HG03280 (cell line): ENCODE data around the gene GPR89B.
"Not testable (repeated sequence)": the region's sequence is repeated elsewhere in the genome, so short reads cannot be mapped to it uniquely, and the experiment has no call there.

Experiments
- ATAC-seq: cut with Tn5 transposase; IDR thresholded peaks from one replicate; pipeline ENCODE4 v1.9.1; 2021; ENCODE audit warnings: mild to moderate bottlenecking, moderate library complexity; ENCODE audit not compliant: unreplicated experiment

GPR89B gene

GRCh38 chr1:147935296-147935695, 7.1 kb downstream of the GPR89B start:
- not testable (repeated sequence) for ATAC-seq

DNA sequence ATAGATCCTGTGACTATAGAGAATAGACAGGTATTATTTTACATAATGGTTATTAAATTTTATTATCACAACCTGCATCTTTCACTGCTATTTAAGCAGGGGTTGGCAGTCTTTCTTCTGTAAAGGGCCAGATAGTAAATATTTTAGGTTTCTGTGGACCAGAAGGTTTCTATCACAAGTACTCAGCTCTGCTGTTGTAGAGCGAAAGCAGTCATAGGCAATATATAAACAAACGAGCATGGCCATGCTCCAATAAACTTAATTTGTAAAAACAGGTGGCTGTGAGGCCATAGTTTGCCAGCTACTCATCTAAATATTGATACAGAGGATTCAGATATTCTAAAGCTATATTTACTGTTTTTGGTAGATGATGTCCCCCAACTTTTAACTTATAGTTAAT, 12.2 kb downstream of the GPR89B start:
- not testable (repeated sequence) for ATAC-seq

- not testable (repeated sequence) for ATAC-seq
Observed at GRCh38 chr1:147942563-147942962, 14.3 kb downstream of the GPR89B start.

DNA sequence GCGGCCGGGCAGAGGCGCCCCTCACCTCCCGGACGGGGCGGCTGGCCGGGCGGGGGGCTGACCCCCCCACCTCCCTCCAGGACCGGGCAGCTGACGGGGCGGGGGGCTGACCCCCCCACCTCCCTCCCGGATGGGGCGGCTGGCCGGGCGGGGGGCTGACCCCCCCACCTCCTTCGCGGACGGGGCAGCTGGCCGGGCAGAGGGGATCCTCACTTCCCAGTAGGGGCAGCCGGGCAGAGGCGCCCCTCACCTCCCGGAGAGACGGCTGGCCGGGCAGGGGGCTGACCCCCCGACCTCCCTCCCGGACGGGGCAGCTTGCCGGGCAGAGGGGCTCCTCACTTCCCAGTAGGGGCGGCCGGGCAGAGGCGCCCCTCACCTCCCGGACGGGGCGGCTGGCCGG, 21.3 kb downstream of the GPR89B start:
- ATAC-seq: not testable (repeated sequence)

GRCh38 chr1:147958906-147959305, 30.7 kb downstream of the GPR89B start:
- not testable (repeated sequence) for ATAC-seq

GRCh38 chr1:147959680-147960079, 31.5 kb downstream of the GPR89B start:
- not testable (repeated sequence) for ATAC-seq

- not testable (repeated sequence) for ATAC-seq
Observed at GRCh38 chr1:147964575-147964974, 36.4 kb downstream of the GPR89B start.

DNA sequence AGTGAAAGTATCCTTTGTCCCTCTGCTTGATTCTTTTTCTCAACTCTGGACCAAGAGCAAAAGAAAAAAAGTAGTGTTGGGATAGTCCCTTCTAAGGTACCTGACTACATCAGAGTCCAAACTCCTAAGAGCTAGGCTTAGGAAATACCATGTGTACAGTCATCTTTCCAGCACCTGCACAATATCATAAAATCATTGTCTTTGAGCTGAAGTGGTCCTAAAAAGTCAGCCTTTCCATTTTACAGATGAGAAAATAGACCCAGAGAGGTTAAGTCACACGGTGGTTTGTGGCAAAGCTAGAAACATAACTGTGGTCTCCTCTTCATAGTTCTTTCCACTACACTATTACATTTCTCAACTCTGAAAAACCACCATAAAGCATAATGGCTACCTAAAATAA, 38.4 kb downstream of the GPR89B start:
- not testable (repeated sequence) for ATAC-seq

DNA sequence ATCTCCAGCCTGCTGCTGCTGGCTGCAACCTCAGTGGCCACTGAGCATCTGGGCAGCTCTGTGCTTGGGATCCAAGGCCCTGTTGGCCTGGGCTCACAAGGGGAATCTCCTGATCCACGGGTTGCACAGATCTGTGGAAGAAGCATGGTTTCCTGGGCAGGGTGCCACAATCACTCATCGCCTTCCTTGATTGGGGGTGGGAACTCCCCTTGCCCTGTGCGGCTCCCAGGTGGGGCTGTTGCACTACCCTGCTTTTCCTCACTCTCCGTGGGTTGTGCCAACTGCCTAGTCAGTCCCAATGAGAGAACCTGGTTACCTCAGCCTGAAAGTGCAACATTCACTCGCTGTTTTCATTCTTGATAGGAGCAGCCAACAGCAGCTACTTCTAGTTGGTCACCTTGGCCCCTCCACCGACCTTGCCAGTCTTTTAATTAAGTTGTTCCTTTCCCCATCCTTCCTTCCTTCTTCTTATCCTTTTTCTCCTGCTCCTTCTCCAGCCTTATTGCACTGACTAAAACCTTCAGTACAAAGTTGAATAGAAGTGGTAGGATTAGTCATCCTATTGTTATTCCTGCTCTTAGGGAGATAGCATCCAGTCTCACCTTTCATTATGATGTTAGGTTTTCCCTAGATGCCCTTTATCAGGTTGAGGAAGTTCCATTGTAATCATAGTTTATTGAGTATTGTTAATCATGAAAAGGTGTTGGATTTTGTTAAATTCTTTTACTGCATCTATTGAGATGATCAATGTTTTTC, 50.9 kb downstream of the GPR89B start:
- ATAC-seq: not testable (repeated sequence)

- not testable (repeated sequence) for ATAC-seq
Observed at GRCh38 chr1:147985374-147985773, 57.2 kb downstream of the GPR89B start.

DNA sequence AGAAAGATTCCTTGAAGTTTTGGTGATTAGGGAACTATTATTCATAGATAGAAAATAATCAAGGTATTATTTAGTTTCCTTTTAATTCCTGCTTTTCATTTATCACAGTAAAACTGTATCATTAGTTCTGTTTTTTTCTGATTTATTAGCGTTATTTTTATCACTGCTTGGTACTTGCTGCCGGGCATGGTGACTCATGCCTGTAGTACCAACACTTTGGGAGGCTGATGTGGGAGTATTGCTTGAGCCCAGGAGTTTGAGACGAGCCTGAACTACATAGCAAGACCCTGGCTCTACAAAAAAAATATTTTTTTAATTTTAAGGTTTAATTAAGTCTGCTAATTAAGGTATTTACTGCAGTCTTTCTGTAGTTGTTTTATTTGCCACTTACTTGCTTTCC, 59.7 kb downstream of the GPR89B start:
- ATAC-seq: not testable (repeated sequence)

DNA sequence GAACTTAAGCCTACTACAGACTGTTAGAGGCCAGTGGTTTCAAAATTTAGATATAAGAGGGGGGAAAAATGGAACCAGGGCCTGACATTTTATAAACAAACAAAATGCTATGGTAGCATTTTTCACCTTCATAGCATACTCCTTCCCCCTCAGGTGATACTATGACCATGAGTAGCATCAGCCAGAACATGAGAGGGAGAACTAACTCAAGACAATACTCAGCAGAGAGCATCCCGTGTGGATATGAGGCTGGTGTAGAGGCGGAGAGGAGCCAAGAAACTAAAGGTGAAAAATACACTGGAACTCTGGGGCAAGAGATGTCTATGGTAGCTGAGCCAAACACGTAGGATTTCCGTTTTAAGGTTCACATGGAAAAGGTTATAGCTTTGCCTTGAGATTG, 64.7 kb downstream of the GPR89B start:
- ATAC-seq: not testable (repeated sequence)

- not testable (repeated sequence) for ATAC-seq
Observed at GRCh38 chr1:147993400-147993799, 65.2 kb downstream of the GPR89B start.

DNA sequence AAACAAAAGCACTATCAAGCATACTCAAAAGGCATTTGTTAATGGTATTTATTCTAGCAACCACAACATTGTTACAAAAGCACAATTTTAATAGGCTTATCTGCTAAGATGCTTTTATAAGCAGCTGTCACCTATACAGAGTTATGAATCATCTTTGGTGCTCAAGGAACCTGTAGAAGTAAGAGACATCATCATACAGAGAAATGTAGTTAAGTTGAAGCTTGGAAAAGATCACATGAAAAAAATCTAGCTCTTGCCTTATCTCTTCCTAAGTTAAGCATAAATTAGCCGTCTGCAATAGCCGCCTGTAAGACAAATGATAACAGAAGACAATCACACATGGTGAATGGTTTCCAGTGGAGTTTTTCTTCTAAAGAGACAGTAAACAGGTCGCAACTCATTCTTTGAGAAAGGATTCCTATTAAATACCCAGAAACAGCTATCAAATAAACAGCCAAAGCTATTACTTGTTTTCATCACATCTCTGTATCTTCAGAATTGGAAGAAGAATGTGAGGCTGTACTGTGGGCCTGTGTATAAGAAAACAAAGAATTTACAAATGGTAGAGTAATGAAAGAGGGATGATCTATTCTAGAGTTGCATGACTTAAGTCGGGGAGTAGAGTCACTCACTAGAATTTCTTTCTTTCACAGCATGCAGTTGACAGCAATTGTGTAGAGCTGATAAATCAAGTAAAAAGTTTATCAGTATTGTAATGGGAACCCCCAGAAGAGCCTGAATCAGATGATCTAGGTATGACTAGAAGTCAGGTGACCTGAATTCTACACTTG, 65.8 kb downstream of the GPR89B start:
- ATAC-seq: not testable (repeated sequence)

- ATAC-seq: not testable (repeated sequence)
Observed at GRCh38 chr1:147996088-147996487, 67.9 kb downstream of the GPR89B start.

- not testable (repeated sequence) for ATAC-seq
Observed at GRCh38 chr1:148007724-148008123, 79.5 kb downstream of the GPR89B start.

DNA sequence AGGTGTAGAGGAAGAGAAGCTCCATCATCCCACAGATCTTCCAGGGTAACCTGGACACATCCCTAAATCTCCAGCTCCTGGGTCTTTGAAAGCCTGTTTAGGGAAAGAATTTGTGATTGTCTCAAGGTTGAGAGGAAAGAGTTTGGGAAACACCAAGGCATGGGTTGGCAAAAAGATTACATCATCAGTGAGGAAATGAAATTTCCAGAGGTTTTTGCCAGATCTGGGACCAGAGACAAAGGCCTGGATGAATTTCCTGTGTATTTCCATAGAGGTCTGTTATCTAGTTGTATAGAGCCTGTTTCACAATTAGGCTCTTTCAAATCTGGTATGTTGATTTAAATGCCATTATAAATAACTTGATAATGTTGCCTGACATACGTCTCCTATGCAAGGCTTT, 82.3 kb downstream of the GPR89B start:
- no peak for ATAC-seq

- ATAC-seq: not testable (repeated sequence)
Observed at GRCh38 chr1:148013177-148014144, 85.2 kb downstream of the GPR89B start.

DNA sequence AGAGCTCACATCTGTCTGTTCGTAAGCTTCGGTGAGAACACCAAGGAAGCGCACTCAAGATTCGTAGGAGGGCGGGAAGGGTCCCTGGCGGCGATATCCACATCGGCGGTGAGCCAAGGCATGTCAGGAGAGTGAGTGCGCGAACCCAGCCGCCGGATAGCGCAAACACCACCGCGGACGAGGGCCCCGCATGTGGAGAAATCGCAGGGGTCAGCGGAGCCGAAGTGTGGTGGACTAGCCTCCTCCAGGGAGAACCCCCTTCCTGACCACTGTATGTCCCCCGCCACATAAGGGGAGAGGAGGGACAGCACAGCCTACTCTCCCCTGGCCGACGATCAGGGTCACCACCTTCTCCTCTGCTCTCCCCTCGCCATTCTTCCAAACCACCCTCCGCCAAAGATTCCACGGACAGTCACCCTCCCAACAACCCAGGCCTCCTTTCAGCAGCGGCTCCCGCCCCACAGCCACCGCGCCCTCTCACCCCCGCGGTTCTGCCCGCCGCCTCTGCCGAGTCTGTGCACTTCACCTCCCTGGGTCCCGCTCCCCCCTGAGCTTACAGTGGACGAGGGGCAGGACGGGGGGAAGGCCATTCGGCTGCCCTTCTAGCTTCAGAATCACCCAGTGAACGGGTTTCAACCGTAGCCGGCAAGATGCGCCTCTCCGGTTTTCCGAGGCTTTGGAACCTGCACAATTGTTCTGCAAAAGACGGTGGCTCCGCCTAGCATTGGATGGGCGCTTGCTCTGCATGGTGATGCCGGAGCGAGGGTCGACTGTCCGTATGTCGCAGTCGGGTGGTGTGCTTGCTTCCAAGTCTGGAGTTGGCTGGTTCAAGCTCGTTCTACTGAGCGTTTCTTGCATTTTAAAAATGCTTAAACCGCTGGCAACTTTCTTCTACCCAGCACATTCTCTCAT, 86.3 kb downstream of the GPR89B start:
- not testable (repeated sequence) for ATAC-seq

DNA sequence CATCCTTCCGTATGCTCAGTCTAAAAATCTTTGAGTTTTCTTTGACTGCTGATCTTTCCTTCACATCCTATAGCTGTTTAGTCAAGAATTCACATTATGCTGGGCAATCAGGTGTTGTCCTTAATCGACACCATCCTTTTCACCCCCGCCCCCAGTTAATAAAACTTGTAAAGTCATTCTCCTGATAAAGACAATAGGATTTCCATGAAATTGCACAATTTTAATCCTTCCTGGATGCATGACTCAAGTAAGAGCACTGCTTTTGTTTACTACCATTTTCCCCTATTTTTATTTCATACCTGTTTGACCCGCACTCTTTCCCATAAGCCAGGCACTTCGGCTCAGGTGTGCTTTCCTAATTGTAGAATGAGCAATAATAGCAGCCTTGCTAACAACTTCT, 96.7 kb downstream of the GPR89B start:
- ATAC-seq: not testable (repeated sequence)
